NB4 (cell line): ENCODE results near the gene SPTAN1.

Experiments
- POLR2A ChIP-seq: IDR thresholded peaks from 2 replicates; pipeline ENCODE4 v1.6.1; 2011; ENCODE audit warnings: mild to moderate bottlenecking; ENCODE audit not compliant: insufficient read length; ENCODE audit errors: extremely low read depth
- TF ChIP-seq, protein P1 (sequence below): IDR thresholded peaks from one replicate; pipeline ENCODE4 v1.5.1; 2012; ENCODE audit warnings: low read depth, low read length
- TF ChIP-seq, protein P2 (sequence below): IDR thresholded peaks from 2 replicates; pipeline ENCODE4 v1.6.1; 2011; ENCODE audit warnings: low read depth, low read length

DNA sequence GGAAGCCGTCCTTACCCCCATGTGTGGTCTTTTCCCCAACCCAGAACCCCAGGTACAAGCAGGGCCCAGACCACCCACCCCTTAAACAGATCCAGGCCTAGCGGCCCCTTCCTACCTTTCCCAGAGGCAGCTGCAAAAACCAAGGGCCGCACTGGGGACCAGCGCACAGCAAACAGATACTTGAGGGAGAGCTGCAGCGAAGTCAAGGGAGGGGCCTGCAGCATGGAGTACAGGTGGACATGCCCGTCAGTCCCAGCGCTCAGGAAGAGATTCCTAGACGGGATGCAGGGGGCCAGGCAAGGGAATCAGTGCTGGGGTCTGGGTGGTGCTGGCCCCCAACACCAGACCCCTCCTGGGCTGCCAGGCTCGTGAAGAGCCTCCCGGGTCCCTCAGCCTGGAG is 81.7 kb downstream of the SPTAN1 start:
- TF ChIP-seq, protein P1, sequence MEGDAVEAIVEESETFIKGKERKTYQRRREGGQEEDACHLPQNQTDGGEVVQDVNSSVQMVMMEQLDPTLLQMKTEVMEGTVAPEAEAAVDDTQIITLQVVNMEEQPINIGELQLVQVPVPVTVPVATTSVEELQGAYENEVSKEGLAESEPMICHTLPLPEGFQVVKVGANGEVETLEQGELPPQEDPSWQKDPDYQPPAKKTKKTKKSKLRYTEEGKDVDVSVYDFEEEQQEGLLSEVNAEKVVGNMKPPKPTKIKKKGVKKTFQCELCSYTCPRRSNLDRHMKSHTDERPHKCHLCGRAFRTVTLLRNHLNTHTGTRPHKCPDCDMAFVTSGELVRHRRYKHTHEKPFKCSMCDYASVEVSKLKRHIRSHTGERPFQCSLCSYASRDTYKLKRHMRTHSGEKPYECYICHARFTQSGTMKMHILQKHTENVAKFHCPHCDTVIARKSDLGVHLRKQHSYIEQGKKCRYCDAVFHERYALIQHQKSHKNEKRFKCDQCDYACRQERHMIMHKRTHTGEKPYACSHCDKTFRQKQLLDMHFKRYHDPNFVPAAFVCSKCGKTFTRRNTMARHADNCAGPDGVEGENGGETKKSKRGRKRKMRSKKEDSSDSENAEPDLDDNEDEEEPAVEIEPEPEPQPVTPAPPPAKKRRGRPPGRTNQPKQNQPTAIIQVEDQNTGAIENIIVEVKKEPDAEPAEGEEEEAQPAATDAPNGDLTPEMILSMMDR, result no peak
- TF ChIP-seq, protein P2, sequence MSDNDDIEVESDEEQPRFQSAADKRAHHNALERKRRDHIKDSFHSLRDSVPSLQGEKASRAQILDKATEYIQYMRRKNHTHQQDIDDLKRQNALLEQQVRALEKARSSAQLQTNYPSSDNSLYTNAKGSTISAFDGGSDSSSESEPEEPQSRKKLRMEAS, result no peak
- no peak for TF ChIP-seq POLR2A
